HepG2 (cell line): ENCODE measurements around the gene ABT1. TPM values are rescaled to one million over a fixed set of nuclear protein-coding genes. Genes with fewer than 3 reads are reported as not detected.

Experiments used
- CAMTA2 ChIP-seq: sonication (generic); formaldehyde crosslinking; IDR thresholded peaks from 2 replicates; pipeline ENCODE4 v1.4.0; 2020; ENCODE audit warnings: mild to moderate bottlenecking, missing genetic modification reagents, borderline replicate concordance
- FOXM1 ChIP-seq: sonication (generic); formaldehyde crosslinking; IDR thresholded peaks from 2 replicates; pipeline ENCODE4 v1.5.0; 2020; ENCODE audit warnings: missing genetic modification reagents
- HMGXB4 ChIP-seq, 2 experiments: sonication (generic) in 1 of 2; formaldehyde crosslinking in 1 of 2; IDR thresholded peaks; 2 replicates each; pipeline versions ENCODE4 v1.4.0 to v1.6.1; 2018 to 2020; ENCODE audit warnings: missing genetic modification reagents in 2 of 2, borderline replicate concordance in 1 of 2, low read depth in 1 of 2, mild to moderate bottlenecking in 1 of 2, missing biosample characterization in 1 of 2
- JUN ChIP-seq: sonication (generic); formaldehyde crosslinking; IDR thresholded peaks from 2 replicates; pipeline ENCODE4 v1.4.0; 2020; ENCODE audit warnings: mild to moderate bottlenecking, missing genetic modification reagents
- KDM2A ChIP-seq: sonication (generic); formaldehyde crosslinking; IDR thresholded peaks from 2 replicates; pipeline ENCODE4 v1.4.0; 2020; ENCODE audit warnings: low read depth, missing genetic modification reagents, borderline replicate concordance
- LBX2 ChIP-seq: sonication (generic); formaldehyde crosslinking; IDR thresholded peaks from 2 replicates; pipeline ENCODE4 v1.5.0; 2020; ENCODE audit warnings: missing genetic modification reagents, mild to moderate bottlenecking, borderline replicate concordance
- MED1 ChIP-seq: sonication (generic); formaldehyde crosslinking; IDR thresholded peaks from 2 replicates; pipeline ENCODE4 v1.4.0; 2020; ENCODE audit warnings: missing genetic modification reagents
- MTERF4 ChIP-seq: sonication (generic); formaldehyde crosslinking; IDR thresholded peaks from 2 replicates; pipeline ENCODE4 v1.8.0; 2023; ENCODE audit warnings: mild to moderate bottlenecking, missing genetic modification reagents
- PRPF4 ChIP-seq: fragments of 200-400 bp; formaldehyde crosslinking; IDR thresholded peaks from 2 replicates; pipeline ENCODE4 v1.6.1; 2016; ENCODE audit warnings: low read length, low read depth; ENCODE audit not compliant: poor library complexity, severe bottlenecking
- RARA ChIP-seq: IDR thresholded peaks from 2 replicates; pipeline ENCODE4 v1.6.1; 2016; ENCODE audit warnings: missing genetic modification reagents, missing compliant biosample characterization
- RARG ChIP-seq: sonication (generic); formaldehyde crosslinking; IDR thresholded peaks from 2 replicates; pipeline ENCODE4 v1.4.0; 2020; ENCODE audit warnings: low read depth, mild to moderate bottlenecking, missing genetic modification reagents
- SALL2 ChIP-seq: sonication (generic); formaldehyde crosslinking; IDR thresholded peaks from 2 replicates; pipeline ENCODE4 v1.8.1; 2023; ENCODE audit warnings: mild to moderate bottlenecking, missing genetic modification reagents, inconsistent platforms
- SETDB1 ChIP-seq: sonication (generic); formaldehyde crosslinking; IDR thresholded peaks from 2 replicates; pipeline ENCODE4 v1.5.1; 2020; ENCODE audit warnings: missing genetic modification reagents, mild to moderate bottlenecking, borderline replicate concordance
- SNAI1 ChIP-seq: sonication (generic); formaldehyde crosslinking; IDR thresholded peaks from 2 replicates; pipeline ENCODE4 v1.5.0; 2020; ENCODE audit warnings: mild to moderate bottlenecking, missing genetic modification reagents, borderline replicate concordance
- SP4 ChIP-seq: sonication (generic); formaldehyde crosslinking; IDR thresholded peaks from 2 replicates; pipeline ENCODE4 v1.8.1; 2023; ENCODE audit warnings: mild to moderate bottlenecking, missing genetic modification reagents
- STAT5B ChIP-seq: sonication (generic); formaldehyde crosslinking; IDR thresholded peaks from 2 replicates; pipeline ENCODE4 v1.4.0; 2020; ENCODE audit warnings: missing genetic modification reagents
- THAP8 ChIP-seq: sonication (generic); formaldehyde crosslinking; IDR thresholded peaks from 2 replicates; pipeline ENCODE4 v1.5.1; 2020; ENCODE audit warnings: missing genetic modification reagents, mild to moderate bottlenecking, borderline replicate concordance
- TOE1 ChIP-seq: sonication (generic); formaldehyde crosslinking; IDR thresholded peaks from 2 replicates; pipeline ENCODE4 v1.4.0; 2020; ENCODE audit warnings: mild to moderate bottlenecking, missing genetic modification reagents
- ZNF18 ChIP-seq: sonication (generic); formaldehyde crosslinking; IDR thresholded peaks from 2 replicates; pipeline ENCODE4 v1.8.0; 2022; ENCODE audit warnings: mild to moderate bottlenecking, missing genetic modification reagents; ENCODE audit not compliant: insufficient replicate concordance
- ZNF557 ChIP-seq: sonication (generic); formaldehyde crosslinking; IDR thresholded peaks from 2 replicates; pipeline ENCODE4 v1.4.0; 2020; ENCODE audit warnings: missing genetic modification reagents
- ZNF674 ChIP-seq: sonication (generic); formaldehyde crosslinking; IDR thresholded peaks from 2 replicates; pipeline ENCODE4 v1.5.0; 2020; ENCODE audit warnings: low read depth, mild to moderate bottlenecking, missing genetic modification reagents
- ZNF678 ChIP-seq: sonication (generic); formaldehyde crosslinking; IDR thresholded peaks from 2 replicates; pipeline ENCODE4 v1.4.0; 2020; ENCODE audit warnings: mild to moderate bottlenecking, missing genetic modification reagents
- ZNF749 ChIP-seq: sonication (generic); formaldehyde crosslinking; IDR thresholded peaks from 2 replicates; pipeline ENCODE4 v1.8.0; 2022; ENCODE audit warnings: mild to moderate bottlenecking, missing genetic modification reagents, moderate library complexity, borderline replicate concordance
- ZNF781 ChIP-seq: sonication (generic); formaldehyde crosslinking; IDR thresholded peaks from 2 replicates; pipeline ENCODE4 v1.5.1; 2020; ENCODE audit warnings: borderline replicate concordance, mild to moderate bottlenecking, missing genetic modification reagents; ENCODE audit errors: not compliant biosample characterization
- polyA plus RNA-seq, 8 experiments: library from polyadenylated mRNA; depleted of rRNA in 3 of 8; stranded (reverse) in 7 of 8; unstranded in 1 of 8; fragments of >200 nt; fragmentation: Illumina TruSeq in 4 of 8; extraction: Trizol in 4 of 8; gene quantifications; 2 replicates each; pipeline versions ENCODE4 v1.2.1 to v1.2.3, GENCODE V29; 2011 to 2016; ENCODE audit warnings: low read depth in 4 of 8, missing spikeins in 1 of 8, mixed read lengths in 1 of 8; ENCODE audit not compliant: insufficient read depth in 1 of 8
- total RNA-seq, 5 experiments: library from RNA; depleted of rRNA; stranded (reverse); fragments of >200 nt; fragmentation: Illumina TruSeq; extraction: Trizol; gene quantifications; 2 replicates each; pipeline ENCODE4 v1.2.3, GENCODE V29; 2016; ENCODE audit warnings: low read depth in 1 of 5

ABT1 gene
- total and polyA plus RNA-seq, 2 of the 13 experiments (the other 11 are each of a cell fraction or from before 2014, with no cell fraction given), result 38.4 TPM

GRCh38 chr6:26576929-26577719 lies 19.6 kb upstream of the ABT1 start (continued):
- TF ChIP-seq ZNF18 (CRISPR knock-in tag), result peak; percentile 62
- no peak for TF ChIP-seq CAMTA2 (CRISPR knock-in tag)
- TF ChIP-seq ZNF674 (CRISPR knock-in tag), result no peak
- no peak for TF ChIP-seq TOE1 (CRISPR knock-in tag)
- TF ChIP-seq MTERF4 (CRISPR knock-in tag), result no peak
- no peak for TF ChIP-seq RARG (CRISPR knock-in tag)
- TF ChIP-seq PRPF4, result peak; percentile 65
- TF ChIP-seq LBX2 (CRISPR knock-in tag), result no peak
- no peak for TF ChIP-seq ZNF678
- TF ChIP-seq SP4 (CRISPR knock-in tag), result no peak
- TF ChIP-seq SALL2 (CRISPR knock-in tag), result no peak
- no peak for TF ChIP-seq THAP8 (CRISPR knock-in tag)
- no peak for TF ChIP-seq JUN (CRISPR knock-in tag)
- peak; percentile 96 to 98 for TF ChIP-seq HMGXB4 (CRISPR knock-in tag; IDR thresholded peaks at IDR 0.05; ENCODE audit: borderline replicate concordance in 1 of 2, low read depth in 1 of 2)
- TF ChIP-seq KDM2A (CRISPR knock-in tag), result 0 out of 2 replicates have a peak, but pooled peaks have one; percentile 48
- TF ChIP-seq RARA (CRISPR knock-in tag), result 0 out of 2 replicates have a peak, but pooled peaks have one; percentile 25
- TF ChIP-seq ZNF781 (CRISPR knock-in tag), result no peak
- peak; percentile 67; the same call in 1 of the 2 replicates for TF ChIP-seq MED1
- TF ChIP-seq ZNF749 (CRISPR knock-in tag), result 0 out of 2 replicates have a peak, but pooled peaks have one; percentile 48
- no peak for TF ChIP-seq FOXM1 (CRISPR knock-in tag)
- no peak for TF ChIP-seq SETDB1 (CRISPR knock-in tag)
- TF ChIP-seq SNAI1, result no peak
- TF ChIP-seq STAT5B (CRISPR knock-in tag), result no peak
- TF ChIP-seq ZNF557, result no peak
